MCF 10A (cell line): ENCODE measurements around the gene COBL. TPM values are rescaled to one million over a fixed set of nuclear protein-coding genes. Genes with fewer than 3 reads are reported as not detected.

Source experiments
- BruUV-seq: library from RNA; stranded (reverse); fragments of 400-500 nt; replicated peaks from 2 replicates; lab custom pipeline; 2021; lab: Mats Ljungman, UMichigan
- CTCF ChIA-PET: fragments of 300-600 bp; sonication (Branson Sonifier 250); formaldehyde crosslinking; extraction: SDS; loops from one replicate; lab custom pipeline; 2021; ENCODE audit warnings: antibody characterized with exemption, inconsistent platforms; lab: Yijun Ruan, JAX
- POLR2A ChIA-PET: fragments of 300-600, 350-650 bp; sonication (Branson Sonifier 250); formaldehyde crosslinking; extraction: SDS; loops from one replicate; lab custom pipeline; 2020; ENCODE audit warnings: antibody characterized with exemption, inconsistent platforms; lab: Yijun Ruan, JAX
- DNase-seq: peaks from one replicate; pipeline ENCODE4 v3.0.0-alpha.2; 2018; ENCODE audit not compliant: unreplicated experiment
- H3K27ac Mint-ChIP-seq: one replicate; pipeline ENCODE4 v1.8.0; 2022; ENCODE audit warnings: mild to moderate bottlenecking, low read depth, mixed read lengths; ENCODE audit not compliant: unreplicated experiment
- H3K27me3 Mint-ChIP-seq: one replicate; pipeline ENCODE4 v1.8.0; 2022; ENCODE audit warnings: mixed read lengths; ENCODE audit not compliant: insufficient read depth, unreplicated experiment
- H3K36me3 Mint-ChIP-seq: one replicate; pipeline ENCODE4 v1.8.0; 2022; ENCODE audit warnings: mild to moderate bottlenecking, moderate library complexity, mixed read lengths; ENCODE audit not compliant: insufficient read depth, unreplicated experiment
- H3K4me1 Mint-ChIP-seq: one replicate; pipeline ENCODE4 v1.8.0; 2022; ENCODE audit warnings: mixed read lengths; ENCODE audit not compliant: insufficient read depth, unreplicated experiment
- H3K4me3 Mint-ChIP-seq: one replicate; pipeline ENCODE4 v1.8.0; 2022; ENCODE audit warnings: mild to moderate bottlenecking, moderate library complexity, mixed read lengths; ENCODE audit not compliant: unreplicated experiment
- H3K9me3 Mint-ChIP-seq: one replicate; pipeline ENCODE4 v1.8.0; 2022; ENCODE audit warnings: mixed read lengths; ENCODE audit not compliant: unreplicated experiment
- CTCF ChIP-seq: fragments of 200-600 bp; IDR thresholded peaks from one replicate; pipeline ENCODE4 v1.8.0; 2022; ENCODE audit warnings: antibody characterized with exemption, mild to moderate bottlenecking; ENCODE audit not compliant: unreplicated experiment
- intact Hi-C: fragments of 100-400 bp; cut with micrococcal nuclease; formaldehyde crosslinking; loops from 2 replicates; pipeline ENCODE4 v1.14.1; 2022
- total RNA-seq: library from RNA; stranded (reverse); gene quantifications from 2 replicates; pipeline ENCODE4 v1.2.3, GENCODE V29; 2022

Gene COBL
- total RNA-seq, 1 experiment from 2014 or later = 12.3 TPM

- ChIA-PET CTCF (interaction anchor here (0.5 to 0.9 kb wide), 3 partner anchors 10 to 385 kb away, joined by 3 read pairs; no protein-coding TSS in a partner anchor), POLR2A (no interaction called here)
- Mint-ChIP-seq H3K4me1 (no peaks in the 10 kb centered on the region), H3K36me3 (no peaks in the 10 kb centered on the region), H3K4me3 (no peak overlapping the region), H3K9me3 (peaks cover 11% of the 10 kb centered on the region), H3K27me3 (no peaks in the 10 kb centered on the region), H3K27ac (no peak overlapping the region)
- no peak for DNase-seq
- intact Hi-C loops = no loop called here
- no TSS peak for BruUV-seq
- TF ChIP-seq CTCF = no peak
These were observed 205.2 kb downstream of the COBL start for GRCh38 chr7:51111241-51111940.

DNA sequence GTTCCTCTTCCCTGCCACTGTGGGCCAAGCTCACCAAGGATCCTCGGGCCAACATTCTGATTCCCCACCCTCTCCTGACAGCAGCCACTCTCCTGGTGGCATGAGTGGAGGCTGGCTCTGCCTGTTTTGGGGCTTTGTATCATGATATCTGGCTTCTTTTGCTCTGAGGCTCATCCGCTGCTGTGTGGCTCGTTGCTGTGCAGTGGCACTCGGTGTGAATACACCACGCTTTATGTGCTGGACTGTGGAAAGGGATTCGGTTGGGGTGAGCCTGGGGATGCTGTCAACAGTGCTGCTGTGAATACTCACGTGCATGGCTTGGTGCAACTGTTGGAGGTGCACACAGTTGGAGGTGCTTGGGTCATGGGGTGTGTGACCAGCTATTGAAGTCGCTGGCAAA lies 208.5 kb downstream of the COBL start:
- no peak overlapping the region for H3K4me3 Mint-ChIP-seq
- BruUV-seq = no TSS peak
- no peaks in the 10 kb centered on the region for H3K4me1 Mint-ChIP-seq
- intact Hi-C loops = no loop called here
- H3K36me3 Mint-ChIP-seq = no peaks in the 10 kb centered on the region
- CTCF ChIA-PET = interaction anchor here (0.7 kb wide), 1 partner anchor 22 kb away, joined by 3 read pairs; no protein-coding TSS in a partner anchor
- H3K27ac Mint-ChIP-seq = no peak overlapping the region
- no peak for DNase-seq
- no peaks in the 10 kb centered on the region for H3K9me3 Mint-ChIP-seq
- no peak for TF ChIP-seq CTCF
- POLR2A ChIA-PET = no interaction called here
- H3K27me3 Mint-ChIP-seq = no peaks in the 10 kb centered on the region

GRCh38 chr7:51104278-51104677 lies 212.3 kb downstream of the COBL start:
- H3K4me1 Mint-ChIP-seq = peaks cover 5% of the 10 kb centered on the region
- H3K9me3 Mint-ChIP-seq = no peaks in the 10 kb centered on the region
- CTCF ChIA-PET = interaction anchor here (0.8 kb wide), 1 partner anchor 1399 kb away, joined by 3 read pairs; no protein-coding TSS in a partner anchor
- no peaks in the 10 kb centered on the region for H3K36me3 Mint-ChIP-seq
- BruUV-seq = no TSS peak
- intact Hi-C loops = no loop called here
- DNase-seq = no peak
- H3K4me3 Mint-ChIP-seq = no peak overlapping the region
- TF ChIP-seq CTCF = no peak
- no peak overlapping the region for H3K27ac Mint-ChIP-seq
- POLR2A ChIA-PET = no interaction called here
- no peaks in the 10 kb centered on the region for H3K27me3 Mint-ChIP-seq

- no peak for DNase-seq
- peaks cover 4% of the 10 kb centered on the region for H3K9me3 Mint-ChIP-seq
- no peak overlapping the region for H3K4me3 Mint-ChIP-seq
- no peak overlapping the region for H3K27ac Mint-ChIP-seq
- CTCF ChIA-PET = interaction anchor here (0.7 to 1.1 kb wide), 3 partner anchors 36 to 1400 kb away, joined by 3 read pairs; no protein-coding TSS in a partner anchor
- no TSS peak for BruUV-seq
- intact Hi-C loops = no loop called here
- no peaks in the 10 kb centered on the region for H3K27me3 Mint-ChIP-seq
- POLR2A ChIA-PET = no interaction called here
- peaks cover 5% of the 10 kb centered on the region for H3K4me1 Mint-ChIP-seq
- H3K36me3 Mint-ChIP-seq = no peaks in the 10 kb centered on the region
- no peak for TF ChIP-seq CTCF
These were observed 212.9 kb downstream of the COBL start for GRCh38 chr7:51103718-51104117.
